Activated CD8-positive, alpha-beta T cell treated with anti-CD3 and anti-CD28 coated beads, Interleukin-2, amount 10 ng/mL, durations not matched to agents 7 days and 5 days (primary cell): ENCODE results near the gene AHNAK2. TPM values are rescaled to one million over a fixed set of nuclear protein-coding genes. Genes with fewer than 3 reads are reported as not detected.

Source experiments
- total RNA-seq, 2 experiments: library from RNA; stranded (reverse); gene quantifications; one replicate each; pipeline ENCODE4 v1.2.3, GENCODE V29; 2021

AHNAK2 gene
- total RNA-seq, 2 experiments from 2014 or later: not detected

Other genes with a start within 250 kb of the AHNAK2 start
- 100 to 1,000 TPM; 175 to 186 TPM for gene SIVA1, start 225.2 kb downstream of the AHNAK2 start, total RNA-seq
- gene AKT1, start 182.6 kb downstream of the AHNAK2 start, total RNA-seq: 100 to 1,000 TPM; 217 to 222 TPM
- gene ZBTB42, start 177.3 kb downstream of the AHNAK2 start, total RNA-seq: 1 to 10 TPM; 5.3 TPM
- gene CEP170B, start 113.1 kb downstream of the AHNAK2 start, total RNA-seq: 1 to 10 TPM; 2.5 to 2.7 TPM
- gene PLD4, start 53.5 kb downstream of the AHNAK2 start, total RNA-seq: not detected
- gene CLBA1, start 7.4 kb upstream of the AHNAK2 start, total RNA-seq: under 1 TPM; 0.55 to 0.95 TPM
- 10 to 100 TPM; 59.9 to 62.3 TPM for gene CDCA4, start 42.7 kb upstream of the AHNAK2 start, total RNA-seq
- gene GPR132, start 87.1 kb upstream of the AHNAK2 start, total RNA-seq: 10 to 100 TPM; 35.7 to 40.4 TPM
- gene JAG2, start 190.4 kb upstream of the AHNAK2 start, total RNA-seq: 1 to 10 TPM; 2.5 to 2.9 TPM
- gene NUDT14, start 202.9 kb upstream of the AHNAK2 start, total RNA-seq: 10 to 100 TPM; 25.3 to 27.9 TPM